GM12878 (cell line): Measurements from ENCODE around the gene PYHIN1. TPM values are rescaled to one million over a fixed set of nuclear protein-coding genes. Genes with fewer than 3 reads are reported as not detected.

Source experiments
- ATF7 ChIP-seq: fragments of 450-650 bp; IDR thresholded peaks from 2 replicates; pipeline ENCODE4 v1.6.1; 2016; ENCODE audit warnings: low read depth, mild to moderate bottlenecking
- BCL11A ChIP-seq: IDR thresholded peaks from 2 replicates; pipeline ENCODE4 v1.6.1; 2011; ENCODE audit warnings: low read depth, low read length
- CREM ChIP-seq: IDR thresholded peaks from 2 replicates; pipeline ENCODE4 v1.6.1; 2014; ENCODE audit warnings: antibody characterized with exemption, low read depth
- EED ChIP-seq: sonication (generic); IDR thresholded peaks from 2 replicates; pipeline ENCODE4 v1.6.1; 2016; ENCODE audit warnings: antibody characterized with exemption, low read depth
- EGR1 ChIP-seq, 2 experiments: IDR thresholded peaks; 1 replicate in 1 of 2; 2 replicates in 1 of 2; pipeline ENCODE4 v1.6.1; 2011 to 2012; ENCODE audit warnings: low read depth in 2 of 2, low read length in 2 of 2, borderline replicate concordance in 1 of 2, mild to moderate bottlenecking in 1 of 2, moderate library complexity in 1 of 2
- EP300 ChIP-seq, 2 experiments: fragments of 150-350 bp in 1 of 2; IDR thresholded peaks; 2 replicates each; pipeline ENCODE4 v1.6.1; 2011 to 2012; ENCODE audit warnings: low read depth in 2 of 2, low read length in 2 of 2, borderline replicate concordance in 1 of 2, improper control_type of control experiment in 1 of 2, inconsistent platforms in 1 of 2; ENCODE audit not compliant: control insufficient read depth in 1 of 2
- IRF4 ChIP-seq: IDR thresholded peaks from 2 replicates; pipeline ENCODE4 v1.6.1; 2011; ENCODE audit warnings: low read depth, low read length
- LARP7 ChIP-seq: fragments of 450-650 bp; IDR thresholded peaks from 2 replicates; pipeline ENCODE4 v1.6.1; 2017; ENCODE audit warnings: mild to moderate bottlenecking
- MEF2A ChIP-seq: IDR thresholded peaks from 2 replicates; pipeline ENCODE4 v1.6.1; 2011; ENCODE audit warnings: low read depth, mild to moderate bottlenecking, low read length, moderate library complexity; ENCODE audit not compliant: insufficient read depth
- MTA3 ChIP-seq: IDR thresholded peaks from 2 replicates; pipeline ENCODE4 v1.6.1; 2012; ENCODE audit warnings: low read length, inconsistent platforms, borderline replicate concordance
- POU2F2 ChIP-seq: IDR thresholded peaks from 3 replicates; pipeline ENCODE4 v1.6.1; 2011; ENCODE audit warnings: low read depth, mild to moderate bottlenecking, low read length, borderline replicate concordance
- RCOR1 ChIP-seq: conservative IDR thresholded peaks from 2 replicates; pipeline ENCODE4 v1.6.1; 2012; ENCODE audit warnings: low read depth, low read length, improper control_type of control experiment
- SMAD5 ChIP-seq: IDR thresholded peaks from 2 replicates; pipeline ENCODE4 v1.6.1; 2016; ENCODE audit warnings: antibody characterized with exemption, low read depth
- SPI1 ChIP-seq: IDR thresholded peaks from 2 replicates; pipeline ENCODE4 v1.6.1; 2011; ENCODE audit warnings: low read depth, mild to moderate bottlenecking, low read length, moderate library complexity, borderline replicate concordance; ENCODE audit not compliant: insufficient read depth
- YY1 ChIP-seq: IDR thresholded peaks from 2 replicates; pipeline ENCODE4 v1.6.1; 2011; ENCODE audit warnings: low read depth, mild to moderate bottlenecking, low read length
- polyA plus RNA-seq, 11 experiments: library from polyadenylated mRNA; depleted of rRNA in 4 of 11; unstranded in 6 of 11; stranded (reverse) in 5 of 11; fragments of >200 nt; fragmentation: Nextera tagmentation in 4 of 11; fragmentation: Illumina TruSeq in 1 of 11; extraction: Ambion mirVana in 4 of 11; extraction: Trizol in 1 of 11; gene quantifications; 1 replicate in 1 of 11; 2 replicates in 10 of 11; pipeline versions ENCODE4 v1.2.1 to v1.2.3, GENCODE V29; 2011 to 2016; ENCODE audit warnings: inconsistent platforms in 2 of 11, missing spikeins in 2 of 11, low read depth in 1 of 11
- total RNA-seq, 4 experiments: library from RNA; depleted of rRNA in 3 of 4; stranded (reverse); fragments of >200 nt in 3 of 4; fragmentation: Illumina TruSeq in 1 of 4; extraction: Trizol in 1 of 4; gene quantifications; 2 replicates each; pipeline versions ENCODE4 v1.2.1 to v1.2.3, GENCODE V29; 2013 to 2021
- TF ChIP-seq, protein P1 (sequence below): fragments of 450-650 bp; IDR thresholded peaks from 2 replicates; pipeline ENCODE4 v1.6.1; 2017; ENCODE audit warnings: mild to moderate bottlenecking, low read depth, inconsistent platforms; ENCODE audit not compliant: poor library complexity, severe bottlenecking
- TF ChIP-seq, protein P2 (sequence below): fragments of 450-650 bp; IDR thresholded peaks from 2 replicates; pipeline ENCODE4 v1.6.1; 2016; ENCODE audit warnings: mild to moderate bottlenecking
- TF ChIP-seq, protein P3 (sequence below): fragments of 450-650 bp; IDR thresholded peaks from 2 replicates; pipeline ENCODE4 v1.6.1; 2014; ENCODE audit warnings: mild to moderate bottlenecking
- TF ChIP-seq, protein P4 (sequence below): fragments of 450-650 bp; IDR thresholded peaks from 2 replicates; pipeline ENCODE4 v1.6.1; 2017; ENCODE audit warnings: borderline replicate concordance
- TF ChIP-seq, protein P5 (sequence below): fragments of 450-650 bp; formaldehyde crosslinking; IDR thresholded peaks from 2 replicates; pipeline ENCODE4 v1.4.0; 2022; ENCODE audit warnings: mild to moderate bottlenecking, moderate library complexity

Gene PYHIN1
- total and polyA plus RNA-seq, 10 of the 15 experiments (the other 5 are each of a cell fraction or from before 2014, with no cell fraction given) = 0.19 to 7.2 (median 0.38) TPM

DNA sequence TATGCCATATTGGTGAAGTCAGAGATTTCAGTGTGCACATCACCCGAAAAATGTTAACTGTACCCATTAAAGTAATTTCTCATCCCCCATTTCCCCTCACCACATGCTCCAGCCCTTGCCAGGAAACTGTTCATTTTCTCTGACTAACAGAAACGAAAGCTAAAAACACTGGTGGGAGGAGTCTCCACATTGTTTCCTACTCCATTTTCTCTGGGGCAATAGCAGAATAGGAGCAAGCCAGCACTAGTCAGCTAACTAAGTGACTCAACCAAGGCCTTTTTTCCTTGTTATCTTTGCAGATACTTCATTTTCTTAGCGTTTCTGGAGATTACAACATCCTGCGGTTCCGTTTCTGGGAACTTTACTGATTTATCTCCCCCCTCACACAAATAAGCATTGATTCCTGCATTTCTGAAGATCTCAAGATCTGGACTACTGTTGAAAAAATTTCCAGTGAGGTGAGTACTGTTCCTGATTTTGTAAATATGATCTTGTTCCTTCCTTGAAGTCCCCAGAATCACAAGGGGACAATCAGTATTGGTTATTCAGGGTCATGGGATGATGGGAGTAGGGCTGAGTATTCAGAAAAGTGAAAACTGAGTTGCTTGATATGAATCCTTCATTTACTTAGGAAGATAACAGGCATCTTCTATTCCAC is 78.5 kb downstream of the PYHIN1 start, which contains the start of gene IFI16 (continued):
- TF ChIP-seq EP300 (IDR thresholded peaks at IDR 0.05; ENCODE audit: borderline replicate concordance in 1 of 2, control insufficient read depth in 1 of 2, low read depth in 2 of 2, low read length in 2 of 2) = peak; percentile 25 to 37; a peak in 1 of 4 replicates
- no peak for TF ChIP-seq BCL11A
- TF ChIP-seq LARP7 = no peak
- peak; percentile 79 for TF ChIP-seq SMAD5
- peak; percentile 86 for TF ChIP-seq YY1
- 0 out of 2 replicates have a peak, but pooled peaks have one; percentile 72 for TF ChIP-seq MTA3
- peak; percentile 89 for TF ChIP-seq POU2F2
- TF ChIP-seq, protein P1, sequence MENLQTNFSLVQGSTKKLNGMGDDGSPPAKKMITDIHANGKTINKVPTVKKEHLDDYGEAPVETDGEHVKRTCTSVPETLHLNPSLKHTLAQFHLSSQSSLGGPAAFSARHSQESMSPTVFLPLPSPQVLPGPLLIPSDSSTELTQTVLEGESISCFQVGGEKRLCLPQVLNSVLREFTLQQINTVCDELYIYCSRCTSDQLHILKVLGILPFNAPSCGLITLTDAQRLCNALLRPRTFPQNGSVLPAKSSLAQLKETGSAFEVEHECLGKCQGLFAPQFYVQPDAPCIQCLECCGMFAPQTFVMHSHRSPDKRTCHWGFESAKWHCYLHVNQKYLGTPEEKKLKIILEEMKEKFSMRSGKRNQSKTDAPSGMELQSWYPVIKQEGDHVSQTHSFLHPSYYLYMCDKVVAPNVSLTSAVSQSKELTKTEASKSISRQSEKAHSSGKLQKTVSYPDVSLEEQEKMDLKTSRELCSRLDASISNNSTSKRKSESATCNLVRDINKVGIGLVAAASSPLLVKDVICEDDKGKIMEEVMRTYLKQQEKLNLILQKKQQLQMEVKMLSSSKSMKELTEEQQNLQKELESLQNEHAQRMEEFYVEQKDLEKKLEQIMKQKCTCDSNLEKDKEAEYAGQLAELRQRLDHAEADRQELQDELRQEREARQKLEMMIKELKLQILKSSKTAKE = no peak
- TF ChIP-seq, protein P2, sequence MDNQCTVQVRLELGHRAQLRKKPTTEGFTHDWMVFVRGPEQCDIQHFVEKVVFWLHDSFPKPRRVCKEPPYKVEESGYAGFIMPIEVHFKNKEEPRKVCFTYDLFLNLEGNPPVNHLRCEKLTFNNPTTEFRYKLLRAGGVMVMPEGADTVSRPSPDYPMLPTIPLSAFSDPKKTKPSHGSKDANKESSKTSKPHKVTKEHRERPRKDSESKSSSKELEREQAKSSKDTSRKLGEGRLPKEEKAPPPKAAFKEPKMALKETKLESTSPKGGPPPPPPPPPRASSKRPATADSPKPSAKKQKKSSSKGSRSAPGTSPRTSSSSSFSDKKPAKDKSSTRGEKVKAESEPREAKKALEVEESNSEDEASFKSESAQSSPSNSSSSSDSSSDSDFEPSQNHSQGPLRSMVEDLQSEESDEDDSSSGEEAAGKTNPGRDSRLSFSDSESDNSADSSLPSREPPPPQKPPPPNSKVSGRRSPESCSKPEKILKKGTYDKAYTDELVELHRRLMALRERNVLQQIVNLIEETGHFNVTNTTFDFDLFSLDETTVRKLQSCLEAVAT = peak; percentile 70; the same call in 1 of the 2 replicates
- TF ChIP-seq MEF2A = no peak
- TF ChIP-seq, protein P3, sequence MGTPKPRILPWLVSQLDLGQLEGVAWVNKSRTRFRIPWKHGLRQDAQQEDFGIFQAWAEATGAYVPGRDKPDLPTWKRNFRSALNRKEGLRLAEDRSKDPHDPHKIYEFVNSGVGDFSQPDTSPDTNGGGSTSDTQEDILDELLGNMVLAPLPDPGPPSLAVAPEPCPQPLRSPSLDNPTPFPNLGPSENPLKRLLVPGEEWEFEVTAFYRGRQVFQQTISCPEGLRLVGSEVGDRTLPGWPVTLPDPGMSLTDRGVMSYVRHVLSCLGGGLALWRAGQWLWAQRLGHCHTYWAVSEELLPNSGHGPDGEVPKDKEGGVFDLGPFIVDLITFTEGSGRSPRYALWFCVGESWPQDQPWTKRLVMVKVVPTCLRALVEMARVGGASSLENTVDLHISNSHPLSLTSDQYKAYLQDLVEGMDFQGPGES = no peak
- no peak for TF ChIP-seq IRF4
- no peak for TF ChIP-seq SPI1
- peak; percentile 51 for TF ChIP-seq EED
- TF ChIP-seq, protein P4, sequence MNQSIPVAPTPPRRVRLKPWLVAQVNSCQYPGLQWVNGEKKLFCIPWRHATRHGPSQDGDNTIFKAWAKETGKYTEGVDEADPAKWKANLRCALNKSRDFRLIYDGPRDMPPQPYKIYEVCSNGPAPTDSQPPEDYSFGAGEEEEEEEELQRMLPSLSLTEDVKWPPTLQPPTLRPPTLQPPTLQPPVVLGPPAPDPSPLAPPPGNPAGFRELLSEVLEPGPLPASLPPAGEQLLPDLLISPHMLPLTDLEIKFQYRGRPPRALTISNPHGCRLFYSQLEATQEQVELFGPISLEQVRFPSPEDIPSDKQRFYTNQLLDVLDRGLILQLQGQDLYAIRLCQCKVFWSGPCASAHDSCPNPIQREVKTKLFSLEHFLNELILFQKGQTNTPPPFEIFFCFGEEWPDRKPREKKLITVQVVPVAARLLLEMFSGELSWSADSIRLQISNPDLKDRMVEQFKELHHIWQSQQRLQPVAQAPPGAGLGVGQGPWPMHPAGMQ = no peak
- no peak for TF ChIP-seq CREM
- TF ChIP-seq ATF7 = peak; percentile 20; the same call in 1 of the 2 replicates
- 0 out of 2 replicates have a peak, but pooled peaks have one; percentile 69 for TF ChIP-seq RCOR1
- no peak for TF ChIP-seq EGR1 (IDR thresholded peaks at IDR 0.05; ENCODE audit: borderline replicate concordance in 1 of 2, low read depth in 2 of 2, low read length in 2 of 2)
- TF ChIP-seq, protein P5, sequence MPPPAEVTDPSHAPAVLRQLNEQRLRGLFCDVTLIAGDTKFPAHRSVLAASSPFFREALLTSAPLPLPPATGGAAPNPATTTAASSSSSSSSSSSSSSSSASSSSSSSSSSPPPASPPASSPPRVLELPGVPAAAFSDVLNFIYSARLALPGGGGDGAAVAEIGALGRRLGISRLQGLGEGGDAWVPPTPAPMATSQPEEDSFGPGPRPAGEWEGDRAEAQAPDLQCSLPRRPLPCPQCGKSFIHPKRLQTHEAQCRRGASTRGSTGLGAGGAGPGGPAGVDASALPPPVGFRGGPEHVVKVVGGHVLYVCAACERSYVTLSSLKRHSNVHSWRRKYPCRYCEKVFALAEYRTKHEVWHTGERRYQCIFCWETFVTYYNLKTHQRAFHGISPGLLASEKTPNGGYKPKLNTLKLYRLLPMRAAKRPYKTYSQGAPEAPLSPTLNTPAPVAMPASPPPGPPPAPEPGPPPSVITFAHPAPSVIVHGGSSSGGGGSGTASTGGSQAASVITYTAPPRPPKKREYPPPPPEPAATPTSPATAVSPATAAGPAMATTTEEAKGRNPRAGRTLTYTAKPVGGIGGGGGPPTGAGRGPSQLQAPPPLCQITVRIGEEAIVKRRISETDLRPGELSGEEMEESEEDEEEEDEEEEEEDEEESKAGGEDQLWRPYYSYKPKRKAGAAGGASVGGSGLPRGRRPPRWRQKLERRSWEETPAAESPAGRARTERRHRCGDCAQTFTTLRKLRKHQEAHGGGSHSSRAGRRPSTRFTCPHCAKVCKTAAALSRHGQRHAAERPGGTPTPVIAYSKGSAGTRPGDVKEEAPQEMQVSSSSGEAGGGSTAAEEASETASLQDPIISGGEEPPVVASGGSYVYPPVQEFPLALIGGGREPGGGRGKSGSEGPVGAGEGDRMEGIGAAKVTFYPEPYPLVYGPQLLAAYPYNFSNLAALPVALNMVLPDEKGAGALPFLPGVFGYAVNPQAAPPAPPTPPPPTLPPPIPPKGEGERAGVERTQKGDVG = no peak
